Smooth muscle cell (in vitro differentiated cells): ENCODE measurements around the gene INF2. TPM values are rescaled to one million over a fixed set of nuclear protein-coding genes. Genes with fewer than 3 reads are reported as not detected.
"Not testable (repeated sequence)": the region's sequence is repeated elsewhere in the genome, so short reads cannot be mapped to it uniquely, and the experiment has no call there.

Experiments used
- DNase-seq: peaks from one replicate; lab custom pipeline; 2025; ENCODE audit not compliant: unreplicated experiment; lab: John Stamatoyannopoulos, UW
- H2AFZ ChIP-seq: fragments of 200-600 bp; sonication (generic); 2 replicates; pipeline ENCODE4 v1.6.0; 2016; ENCODE audit warnings: antibody characterized with exemption, low read depth, mild to moderate bottlenecking
- H3F3A ChIP-seq: fragments of 200-600 bp; sonication (generic); 2 replicates; pipeline ENCODE4 v1.6.0; 2017; ENCODE audit warnings: antibody characterized with exemption, low read depth
- H3K27ac ChIP-seq: fragments of 200-600 bp; sonication (generic); 2 replicates; pipeline ENCODE4 v1.5.1; 2016; ENCODE audit warnings: low read depth, mild to moderate bottlenecking
- H3K27me3 ChIP-seq: fragments of 200-600 bp; sonication (generic); 2 replicates; pipeline ENCODE4 v1.6.1; 2016; ENCODE audit warnings: low read depth, mild to moderate bottlenecking
- H3K36me3 ChIP-seq: fragments of 200-600 bp; sonication (generic); 2 replicates; pipeline ENCODE4 v1.5.1; 2016; ENCODE audit warnings: low read depth
- H3K4me1 ChIP-seq: fragments of 200-600 bp; sonication (generic); 2 replicates; pipeline ENCODE4 v1.5.1; 2016; ENCODE audit warnings: low read depth
- H3K4me2 ChIP-seq: fragments of 200-600 bp; sonication (generic); 2 replicates; pipeline ENCODE4 v1.6.0; 2016; ENCODE audit warnings: mild to moderate bottlenecking
- H3K4me3 ChIP-seq: fragments of 200-600 bp; sonication (generic); 2 replicates; pipeline ENCODE4 v1.5.1; 2016; ENCODE audit warnings: mild to moderate bottlenecking
- H3K79me2 ChIP-seq: fragments of 200-600 bp; sonication (generic); 2 replicates; pipeline ENCODE4 v1.6.0; 2016; ENCODE audit warnings: low read depth, mild to moderate bottlenecking
- H3K9ac ChIP-seq: fragments of 200-600 bp; sonication (generic); 2 replicates; pipeline ENCODE4 v1.6.0; 2016; ENCODE audit warnings: low read depth
- H3K9me3 ChIP-seq: fragments of 200-600 bp; sonication (generic); replicated peaks from 2 replicates; pipeline ENCODE4 v1.5.1; 2016; ENCODE audit warnings: low read depth
- H4K20me1 ChIP-seq: fragments of 200-600 bp; sonication (generic); 2 replicates; pipeline ENCODE4 v1.6.0; 2016; ENCODE audit warnings: low read depth
- WGBS: methylation state at CpG from one replicate; pipeline ENCODE4 v1.1.7; 2016; ENCODE audit warnings: low lambda C conversion rate; 5-methylcytosine and 5-hydroxymethylcytosine counted together
- polyA plus RNA-seq: library from polyadenylated mRNA; unstranded; fragments of >200 nt; fragmentation: Nextera tagmentation; extraction: Ambion mirVana; gene quantifications from 2 replicates; pipeline ENCODE4 v1.2.1, GENCODE V29; 2016
- total RNA-seq: library from RNA; depleted of rRNA; stranded (reverse); fragments of >200 nt; gene quantifications from 2 replicates; pipeline ENCODE4 v1.2.3, GENCODE V29; 2014
- TF ChIP-seq, protein P1 (sequence below): fragments of 200-600 bp; sonication (generic); IDR thresholded peaks from 2 replicates; pipeline ENCODE4 v1.5.1; 2017; ENCODE audit warnings: borderline replicate concordance, mild to moderate bottlenecking, antibody characterized with exemption; ENCODE audit not compliant: insufficient read depth, poor library complexity, severe bottlenecking

INF2 gene
- total and polyA plus RNA-seq, 2 experiments from 2014 or later: 19.9 to 29.8 TPM

- Histone ChIP-seq H3K9ac (no peak overlapping the region), H3F3A (no peaks in the 10 kb centered on the region), H3K4me3 (no peak overlapping the region), H3K79me2 (no peaks in the 10 kb centered on the region), H3K9me3 (no peaks in the 10 kb centered on the region), H3K4me1 (peaks cover 12% of the 10 kb centered on the region), H2AFZ (no peak overlapping the region), H3K27ac (no peak overlapping the region), H3K4me2 (peak overlapping the region; percentile 97), H4K20me1 (peaks cover 15% of the 10 kb centered on the region), H3K36me3 (no peaks in the 10 kb centered on the region), H3K27me3 (no peaks in the 10 kb centered on the region)
- 84% methylated on average over 25 of the region's 25 CpGs for WGBS
- DNase-seq: no peak
- TF ChIP-seq, protein P1, sequence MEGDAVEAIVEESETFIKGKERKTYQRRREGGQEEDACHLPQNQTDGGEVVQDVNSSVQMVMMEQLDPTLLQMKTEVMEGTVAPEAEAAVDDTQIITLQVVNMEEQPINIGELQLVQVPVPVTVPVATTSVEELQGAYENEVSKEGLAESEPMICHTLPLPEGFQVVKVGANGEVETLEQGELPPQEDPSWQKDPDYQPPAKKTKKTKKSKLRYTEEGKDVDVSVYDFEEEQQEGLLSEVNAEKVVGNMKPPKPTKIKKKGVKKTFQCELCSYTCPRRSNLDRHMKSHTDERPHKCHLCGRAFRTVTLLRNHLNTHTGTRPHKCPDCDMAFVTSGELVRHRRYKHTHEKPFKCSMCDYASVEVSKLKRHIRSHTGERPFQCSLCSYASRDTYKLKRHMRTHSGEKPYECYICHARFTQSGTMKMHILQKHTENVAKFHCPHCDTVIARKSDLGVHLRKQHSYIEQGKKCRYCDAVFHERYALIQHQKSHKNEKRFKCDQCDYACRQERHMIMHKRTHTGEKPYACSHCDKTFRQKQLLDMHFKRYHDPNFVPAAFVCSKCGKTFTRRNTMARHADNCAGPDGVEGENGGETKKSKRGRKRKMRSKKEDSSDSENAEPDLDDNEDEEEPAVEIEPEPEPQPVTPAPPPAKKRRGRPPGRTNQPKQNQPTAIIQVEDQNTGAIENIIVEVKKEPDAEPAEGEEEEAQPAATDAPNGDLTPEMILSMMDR: no peak
Observed at GRCh38 chr14:104725772-104726548, 36.5 kb downstream of the INF2 start.

DNA sequence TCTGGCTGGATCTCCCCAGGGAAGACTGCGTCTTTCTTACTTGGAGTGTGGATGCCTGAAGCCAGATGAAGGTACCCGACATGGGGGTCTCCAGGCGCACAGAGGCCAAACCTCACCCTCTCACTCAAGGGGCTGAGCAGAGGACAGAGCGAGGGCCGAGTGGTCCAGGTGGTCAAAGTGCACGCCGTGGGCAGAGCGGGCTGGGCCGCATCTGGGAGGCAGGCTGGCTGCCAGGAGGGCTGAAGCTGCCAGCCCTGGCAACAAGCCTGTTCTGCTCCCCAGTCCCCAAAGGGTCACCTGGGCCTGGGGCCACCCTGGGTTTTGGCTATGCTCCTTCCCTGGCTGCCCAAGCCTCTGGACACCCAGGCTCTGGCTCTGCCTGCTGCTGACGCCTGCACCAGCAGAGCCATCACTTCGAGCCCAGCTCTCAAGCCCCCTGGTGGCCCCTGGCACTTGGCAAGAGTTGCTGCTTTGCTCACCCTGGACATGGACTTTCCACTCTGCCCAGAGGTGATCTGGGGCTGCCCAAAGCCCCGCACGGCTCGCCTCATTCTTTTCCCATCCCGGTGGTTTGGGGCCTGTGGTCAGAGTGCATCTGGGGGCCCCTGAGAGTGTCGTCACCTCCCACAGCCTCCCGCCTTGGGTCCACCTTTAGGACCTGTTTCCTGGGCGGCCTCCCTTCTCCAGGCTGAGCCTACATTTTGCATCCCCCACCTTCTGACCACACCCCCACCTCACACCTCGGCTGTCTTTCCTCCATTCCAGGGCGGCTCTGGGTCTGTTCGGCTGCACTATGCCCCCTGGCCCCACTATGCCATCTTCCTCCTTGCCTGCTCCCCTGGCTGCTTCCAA is 37.4 kb downstream of the INF2 start:
- H3K36me3 ChIP-seq: no peaks in the 10 kb centered on the region
- peaks cover 10% of the 10 kb centered on the region for H4K20me1 ChIP-seq
- 89% methylated on average over 21 of the region's 21 CpGs for WGBS
- H3K4me2 ChIP-seq: no peak overlapping the region
- H3K9me3 ChIP-seq: no peaks in the 10 kb centered on the region
- H3F3A ChIP-seq: no peaks in the 10 kb centered on the region
- H3K79me2 ChIP-seq: no peaks in the 10 kb centered on the region
- no peak overlapping the region for H3K27ac ChIP-seq
- TF ChIP-seq, protein P1: peak; percentile 10
- H3K4me1 ChIP-seq: peaks cover 12% of the 10 kb centered on the region
- no peak overlapping the region for H3K4me3 ChIP-seq
- no peak overlapping the region for H3K9ac ChIP-seq
- no peak overlapping the region for H2AFZ ChIP-seq
- no peaks in the 10 kb centered on the region for H3K27me3 ChIP-seq
- no peak for DNase-seq

GRCh38 chr14:104728631-104729030 is 39.2 kb downstream of the INF2 start:
- no peaks in the 10 kb centered on the region for H3K9me3 ChIP-seq
- no peaks in the 10 kb centered on the region for H3K27me3 ChIP-seq
- H3F3A ChIP-seq: no peaks in the 10 kb centered on the region
- no peak for DNase-seq
- no peak overlapping the region for H3K4me3 ChIP-seq
- H3K4me2 ChIP-seq: no peak overlapping the region
- TF ChIP-seq, protein P1: no peak
- no peaks in the 10 kb centered on the region for H3K36me3 ChIP-seq
- peaks cover 12% of the 10 kb centered on the region for H3K4me1 ChIP-seq
- no peaks in the 10 kb centered on the region for H3K79me2 ChIP-seq
- H3K9ac ChIP-seq: no peak overlapping the region
- H4K20me1 ChIP-seq: no peaks in the 10 kb centered on the region
- 95% methylated on average over 15 of the region's 17 CpGs for WGBS
- H3K27ac ChIP-seq: no peak overlapping the region
- H2AFZ ChIP-seq: no peak overlapping the region

DNA sequence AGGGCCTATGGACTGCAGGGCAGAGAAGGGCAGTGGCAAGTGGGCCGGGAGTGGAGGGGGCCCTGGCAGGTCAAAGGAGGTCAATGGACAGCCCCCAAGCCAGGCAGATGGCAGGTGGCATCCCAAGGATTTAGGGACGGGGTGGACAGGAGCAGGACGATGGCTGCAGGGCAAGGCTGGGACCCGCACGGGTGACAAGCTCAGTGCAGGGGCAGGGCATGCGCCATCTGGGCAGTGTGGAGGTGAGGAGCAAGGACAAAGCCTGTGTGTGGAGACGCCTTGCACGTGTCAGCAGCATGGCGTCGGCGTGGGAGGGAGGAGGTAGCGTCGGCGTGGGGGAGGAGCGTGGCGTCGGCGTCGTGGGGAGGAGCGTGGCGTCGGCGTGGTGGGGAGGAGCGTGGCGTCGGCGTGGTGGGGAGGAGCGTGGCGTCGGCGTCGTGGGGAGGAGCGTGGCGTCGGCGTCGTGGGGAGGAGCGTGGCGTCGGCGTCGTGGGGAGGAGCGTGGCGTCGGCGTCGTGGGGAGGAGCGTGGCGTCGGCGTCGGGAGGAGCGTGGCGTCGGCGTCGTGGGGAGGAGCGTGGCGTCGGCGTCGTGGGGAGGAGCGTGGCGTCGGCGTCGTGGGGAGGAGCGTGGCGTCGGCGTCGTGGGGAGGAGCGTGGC is 39.9 kb downstream of the INF2 start:
- DNase-seq, H3K27me3 ChIP-seq, H2AFZ ChIP-seq, H3K79me2 ChIP-seq, H3K36me3 ChIP-seq, H3K9ac ChIP-seq, H3K27ac ChIP-seq, H3F3A ChIP-seq, H3K4me3 ChIP-seq, H3K4me2 ChIP-seq, H4K20me1 ChIP-seq, H3K9me3 ChIP-seq: not testable (repeated sequence)
- 93% methylated on average over 17 of the region's 73 CpGs for WGBS
- H3K4me1 ChIP-seq: peaks cover 12% of the 10 kb centered on the region
